ENCODE results near the gene PDE8B. TPM values are rescaled to one million over a fixed set of nuclear protein-coding genes. Genes with fewer than 3 reads are reported as not detected.

PDE8B gene
- total and polyA plus RNA-seq, 4 donors, result 0.19 to 0.82 (median 0.49) TPM

- 96% methylated on average over 4 of the region's 4 CpGs for WGBS
- no peak for TF ChIP-seq HNF4G (IDR thresholded peaks at IDR 0.05)
- TF ChIP-seq REST (IDR thresholded peaks at IDR 0.05), result no peak
- TF ChIP-seq EGR1 (IDR thresholded peaks at IDR 0.05; ENCODE audit: low read depth in 2 of 2), result no peak
- no peak for TF ChIP-seq YY1 (IDR thresholded peaks at IDR 0.05)
- TF ChIP-seq JUND (IDR thresholded peaks at IDR 0.05), result no peak
- no peak for TF ChIP-seq NR2F2 (IDR thresholded peaks at IDR 0.05)
- TF ChIP-seq TAF1 (conservative IDR thresholded peaks at IDR 0.05), result no peak
- TF ChIP-seq GABPA (IDR thresholded peaks at IDR 0.05 in 1 of 2, conservative IDR thresholded peaks at IDR 0.05 in 1 of 2), result no peak
- no peak for TF ChIP-seq FOXA2 (IDR thresholded peaks at IDR 0.05)
- TF ChIP-seq SP1 (IDR thresholded peaks at IDR 0.05), result no peak
- no peak for TF ChIP-seq ATF3 (IDR thresholded peaks at IDR 0.05)
- no peak for TF ChIP-seq MAX (IDR thresholded peaks at IDR 0.05)
- no peak for TF ChIP-seq RXRA (IDR thresholded peaks at IDR 0.05)
- no peak for TF ChIP-seq CTCF (IDR thresholded peaks at IDR 0.05; ENCODE audit: low read depth, low read length, missing input control)
- TF ChIP-seq FOXA1 (IDR thresholded peaks at IDR 0.05), result no peak
- TF ChIP-seq ZBTB33 (IDR thresholded peaks at IDR 0.05), result no peak
- no peak for TF ChIP-seq HNF4A (conservative IDR thresholded peaks at IDR 0.05)
- no peak for TF ChIP-seq RAD21 (IDR thresholded peaks at IDR 0.05)
- peaks cover 0 to 5% (median 1%) of the 10 kb centered on the region in 4 donors for H3K27me3 ChIP-seq (ENCODE audit: control insufficient read depth in 4 of 4, insufficient read depth in 4 of 4, low read length in 3 of 4)
- H3K4me3 ChIP-seq (ENCODE audit: low read depth in 1 of 3, low read length in 3 of 3), result no peak overlapping the region
- DNase-seq (ENCODE audit: low spot score), result no peak
- no peaks in the 10 kb centered on the region for H3K9me3 ChIP-seq (ENCODE audit: control insufficient read depth in 4 of 4, low read length in 3 of 4)
- H3K27ac ChIP-seq (ENCODE audit: low read depth in 1 of 2, low read length in 2 of 2), result no peak overlapping the region
- no peaks in the 10 kb centered on the region for H3K4me1 ChIP-seq (ENCODE audit: control insufficient read depth in 4 of 4, insufficient read depth in 4 of 4, low read length in 3 of 4)
- H3K9ac ChIP-seq (ENCODE audit: low read depth in 1 of 2, low read length in 2 of 2), result no peak overlapping the region
- H3K36me3 ChIP-seq (ENCODE audit: control insufficient read depth in 4 of 4, insufficient read depth in 3 of 4, low read depth in 1 of 4, low read length in 3 of 4), result no peaks in the 10 kb centered on the region
Measured at GRCh38 chr5:77223653-77224052, 13.2 kb downstream of the PDE8B start.
